Retinal pigment epithelial cell (primary cell): Measurements from ENCODE around the gene NCOA3.
"Not testable (repeated sequence)": the region's sequence is repeated elsewhere in the genome, so short reads cannot be mapped to it uniquely, and the experiment has no call there.

Experiments
- DNase-seq: peaks from one replicate; pipeline ENCODE4 v3.0.0-alpha.2; 2010; ENCODE audit warnings: low read depth
- H3K4me3 ChIP-seq: 2 replicates; pipeline ENCODE4 v1.5.1; 2011; ENCODE audit warnings: mild to moderate bottlenecking, low read length, control low read depth, moderate library complexity
- TF ChIP-seq, protein P1 (sequence below): conservative IDR thresholded peaks from 2 replicates; pipeline ENCODE4 v1.5.1; 2011; ENCODE audit warnings: low read depth, low read length, control low read depth, inconsistent platforms

The NCOA3 gene

DNA sequence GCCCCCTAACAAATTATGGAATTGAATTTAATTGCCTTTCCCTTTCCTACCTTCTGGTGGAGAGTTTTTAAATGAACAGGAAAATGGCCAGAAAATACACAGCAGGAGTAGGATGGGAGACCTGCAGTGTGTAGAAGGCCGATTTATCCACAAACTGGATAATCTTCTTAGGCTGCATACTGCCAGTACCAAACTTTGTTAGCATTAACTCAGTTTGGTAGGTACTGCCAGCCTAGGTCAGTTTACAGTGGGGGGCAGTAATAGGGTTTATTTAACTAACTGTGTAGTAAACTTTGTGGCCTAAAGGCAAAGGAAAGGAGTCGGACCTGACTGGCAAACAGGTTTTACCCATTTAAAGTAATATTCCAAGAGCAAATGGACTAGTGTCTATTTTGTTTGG lies 4.6 kb downstream of the NCOA3 start:
- no peak for DNase-seq
- H3K4me3 ChIP-seq = no peak overlapping the region
- TF ChIP-seq, protein P1, sequence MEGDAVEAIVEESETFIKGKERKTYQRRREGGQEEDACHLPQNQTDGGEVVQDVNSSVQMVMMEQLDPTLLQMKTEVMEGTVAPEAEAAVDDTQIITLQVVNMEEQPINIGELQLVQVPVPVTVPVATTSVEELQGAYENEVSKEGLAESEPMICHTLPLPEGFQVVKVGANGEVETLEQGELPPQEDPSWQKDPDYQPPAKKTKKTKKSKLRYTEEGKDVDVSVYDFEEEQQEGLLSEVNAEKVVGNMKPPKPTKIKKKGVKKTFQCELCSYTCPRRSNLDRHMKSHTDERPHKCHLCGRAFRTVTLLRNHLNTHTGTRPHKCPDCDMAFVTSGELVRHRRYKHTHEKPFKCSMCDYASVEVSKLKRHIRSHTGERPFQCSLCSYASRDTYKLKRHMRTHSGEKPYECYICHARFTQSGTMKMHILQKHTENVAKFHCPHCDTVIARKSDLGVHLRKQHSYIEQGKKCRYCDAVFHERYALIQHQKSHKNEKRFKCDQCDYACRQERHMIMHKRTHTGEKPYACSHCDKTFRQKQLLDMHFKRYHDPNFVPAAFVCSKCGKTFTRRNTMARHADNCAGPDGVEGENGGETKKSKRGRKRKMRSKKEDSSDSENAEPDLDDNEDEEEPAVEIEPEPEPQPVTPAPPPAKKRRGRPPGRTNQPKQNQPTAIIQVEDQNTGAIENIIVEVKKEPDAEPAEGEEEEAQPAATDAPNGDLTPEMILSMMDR = no peak

DNA sequence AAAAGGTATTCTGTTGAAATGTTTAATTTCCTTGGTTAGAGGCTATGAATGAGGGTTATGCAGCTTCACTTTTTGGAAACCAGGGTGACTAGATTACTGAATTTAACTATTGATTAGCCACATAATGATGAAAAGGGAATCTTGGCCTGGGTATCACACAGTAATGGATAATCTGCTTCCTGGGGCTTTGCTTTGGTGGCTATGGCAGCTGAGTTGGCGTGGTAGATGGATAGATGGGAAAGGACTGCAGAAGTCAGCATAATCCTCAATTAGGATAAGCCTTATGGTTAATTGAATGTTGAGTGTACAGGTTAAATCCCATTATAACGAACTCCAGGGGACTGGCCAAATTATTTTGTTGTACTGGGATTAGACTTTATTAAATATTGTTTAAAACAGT lies 5.2 kb downstream of the NCOA3 start:
- TF ChIP-seq, protein P1 = no peak
- no peak for DNase-seq
- H3K4me3 ChIP-seq = no peak overlapping the region

DNA sequence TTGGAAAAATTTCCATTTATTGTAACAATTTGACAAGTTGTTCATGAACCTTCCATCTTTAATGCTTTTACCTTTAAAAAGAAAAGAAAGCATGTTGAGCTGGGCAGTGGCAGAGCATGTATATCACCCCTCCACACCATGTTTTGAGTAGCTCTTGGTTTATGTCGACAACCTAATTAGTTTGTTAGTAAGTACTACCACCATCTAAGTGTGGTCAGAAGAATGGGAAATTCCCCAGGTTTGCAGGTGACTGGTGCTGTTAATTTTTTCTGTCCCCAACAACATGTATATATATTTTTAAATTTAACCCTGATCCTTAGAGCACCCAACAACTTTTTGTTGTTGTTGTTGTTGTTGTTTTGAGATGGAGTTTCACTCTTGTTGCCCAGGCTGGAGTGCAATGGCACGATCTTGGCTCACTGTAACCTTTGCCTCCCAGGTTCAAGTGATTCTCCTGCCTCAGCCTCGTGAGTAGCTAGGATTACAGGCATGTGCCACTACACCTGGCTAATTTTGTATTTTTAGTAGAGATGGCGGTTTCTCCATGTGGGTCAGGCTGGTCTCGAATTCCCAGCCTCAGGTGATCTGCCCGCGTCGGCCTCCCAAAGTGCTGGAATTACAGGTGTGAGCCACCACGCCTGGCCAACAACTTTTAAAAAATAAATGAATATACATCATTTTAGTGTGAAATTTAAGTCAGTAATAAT lies 5.7 kb downstream of the NCOA3 start:
- not testable (repeated sequence) for DNase-seq, H3K4me3 ChIP-seq

- TF ChIP-seq, protein P1 = no peak
- no peak overlapping the region for H3K4me3 ChIP-seq
- DNase-seq = no peak
These were observed 6.6 kb downstream of the NCOA3 start for GRCh38 chr20:47508278-47508677.

DNA sequence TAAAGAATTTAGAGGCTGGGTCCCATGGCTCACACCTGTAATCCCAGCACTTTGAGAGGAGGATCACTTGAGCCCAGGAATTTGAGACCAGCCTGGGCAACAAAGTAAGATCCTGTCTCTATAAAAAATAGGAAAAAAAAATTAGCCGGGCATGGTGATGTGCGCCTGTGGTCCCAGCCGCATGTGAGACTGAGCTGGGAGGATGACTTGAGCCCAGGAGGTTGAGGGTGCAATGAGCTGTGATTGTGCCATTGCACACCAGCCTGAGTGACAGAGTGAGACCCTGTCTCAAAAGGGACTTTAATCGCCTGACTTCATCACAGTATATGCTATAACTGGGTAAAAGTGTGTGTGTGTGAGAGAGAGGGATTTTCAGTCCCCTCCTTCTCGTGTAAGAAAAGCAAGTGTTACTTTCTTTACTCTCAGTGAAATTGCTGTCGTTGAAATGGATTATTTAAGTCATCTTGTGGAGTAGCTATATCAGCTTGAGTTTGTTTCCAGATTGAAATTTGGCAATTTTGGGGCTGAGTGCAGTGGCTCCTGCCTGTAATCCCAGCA lies 7.5 kb downstream of the NCOA3 start:
- no peak for DNase-seq
- TF ChIP-seq, protein P1 = no peak
- no peak overlapping the region for H3K4me3 ChIP-seq

GRCh38 chr20:47509685-47510084 lies 8.0 kb downstream of the NCOA3 start:
- no peak overlapping the region for H3K4me3 ChIP-seq
- TF ChIP-seq, protein P1 = no peak
- no peak for DNase-seq

GRCh38 chr20:47515843-47516242 lies 14.2 kb downstream of the NCOA3 start:
- DNase-seq = no peak
- no peak overlapping the region for H3K4me3 ChIP-seq
- TF ChIP-seq, protein P1 = no peak
